ENCODE data around the gene ATG10. TPM values are rescaled to one million over a fixed set of nuclear protein-coding genes. Genes with fewer than 3 reads are reported as not detected.
"Not testable (repeated sequence)": the region's sequence is repeated elsewhere in the genome, so short reads cannot be mapped to it uniquely, and the experiment has no call there.

ATG10 gene
- total RNA-seq, 4 donors from 2014 or later = 8.4 to 10.6 TPM; not detected in 2

DNA sequence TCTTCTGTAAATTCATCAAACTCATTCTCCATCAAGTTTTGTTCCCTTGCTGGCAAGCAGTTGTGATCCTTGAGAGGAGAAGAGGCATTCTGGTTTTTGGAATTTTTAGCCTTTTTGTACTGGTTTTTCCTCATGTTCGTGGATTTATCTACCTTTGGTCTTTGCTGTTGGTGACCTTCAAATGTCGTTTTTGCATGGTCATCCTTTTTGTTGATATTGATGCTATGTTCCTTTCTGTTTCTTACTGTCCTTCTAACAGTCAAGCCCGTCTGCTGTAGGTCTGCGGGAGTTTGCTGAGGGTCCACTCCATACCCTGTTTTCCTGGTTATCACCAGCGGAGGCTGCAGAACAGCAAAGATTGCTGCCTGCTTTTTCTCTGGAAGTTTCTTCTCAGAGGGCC, 165.4 kb downstream of the ATG10 start:
- in situ Hi-C loops (cut with MboI; ENCODE audit: low pct_ligation_motif_present in 1 of 4, low pct_unique_long_range_greater_than_20kb in 1 of 4, low sequenced_read_pairs in 3 of 4) (no loop called here), intact Hi-C loops (cut with DNase I; ENCODE audit: low total_unique reads) (no loop called here)
- Histone ChIP-seq H3K27me3 (no peaks in the 10 kb centered on the region), H3K4me1 (no peaks in the 10 kb centered on the region), H3K9me3 (peaks cover 6 to 7% of the 10 kb centered on the region in 2 donors), H3K36me3 (no peaks in the 10 kb centered on the region), H3K27ac (no peak overlapping the region), H3K4me3 (no peak overlapping the region)
- TF ChIP-seq EP300 (IDR thresholded peaks at IDR 0.05; ENCODE audit: low read depth) = no peak
- no peak for TF ChIP-seq POLR2AphosphoS5 (IDR thresholded peaks at IDR 0.05)
- TF ChIP-seq, protein P1, sequence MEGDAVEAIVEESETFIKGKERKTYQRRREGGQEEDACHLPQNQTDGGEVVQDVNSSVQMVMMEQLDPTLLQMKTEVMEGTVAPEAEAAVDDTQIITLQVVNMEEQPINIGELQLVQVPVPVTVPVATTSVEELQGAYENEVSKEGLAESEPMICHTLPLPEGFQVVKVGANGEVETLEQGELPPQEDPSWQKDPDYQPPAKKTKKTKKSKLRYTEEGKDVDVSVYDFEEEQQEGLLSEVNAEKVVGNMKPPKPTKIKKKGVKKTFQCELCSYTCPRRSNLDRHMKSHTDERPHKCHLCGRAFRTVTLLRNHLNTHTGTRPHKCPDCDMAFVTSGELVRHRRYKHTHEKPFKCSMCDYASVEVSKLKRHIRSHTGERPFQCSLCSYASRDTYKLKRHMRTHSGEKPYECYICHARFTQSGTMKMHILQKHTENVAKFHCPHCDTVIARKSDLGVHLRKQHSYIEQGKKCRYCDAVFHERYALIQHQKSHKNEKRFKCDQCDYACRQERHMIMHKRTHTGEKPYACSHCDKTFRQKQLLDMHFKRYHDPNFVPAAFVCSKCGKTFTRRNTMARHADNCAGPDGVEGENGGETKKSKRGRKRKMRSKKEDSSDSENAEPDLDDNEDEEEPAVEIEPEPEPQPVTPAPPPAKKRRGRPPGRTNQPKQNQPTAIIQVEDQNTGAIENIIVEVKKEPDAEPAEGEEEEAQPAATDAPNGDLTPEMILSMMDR (IDR thresholded peaks at IDR 0.05) = no peak
- no peak for TF ChIP-seq POLR2A (IDR thresholded peaks at IDR 0.05)
- 93 to 94% methylated on average over 2 to 5 of the region's 5 CpGs for WGBS, 2 donors (ENCODE audit: low coverage in 1 of 2)
- DNase-seq = no peak

DNA sequence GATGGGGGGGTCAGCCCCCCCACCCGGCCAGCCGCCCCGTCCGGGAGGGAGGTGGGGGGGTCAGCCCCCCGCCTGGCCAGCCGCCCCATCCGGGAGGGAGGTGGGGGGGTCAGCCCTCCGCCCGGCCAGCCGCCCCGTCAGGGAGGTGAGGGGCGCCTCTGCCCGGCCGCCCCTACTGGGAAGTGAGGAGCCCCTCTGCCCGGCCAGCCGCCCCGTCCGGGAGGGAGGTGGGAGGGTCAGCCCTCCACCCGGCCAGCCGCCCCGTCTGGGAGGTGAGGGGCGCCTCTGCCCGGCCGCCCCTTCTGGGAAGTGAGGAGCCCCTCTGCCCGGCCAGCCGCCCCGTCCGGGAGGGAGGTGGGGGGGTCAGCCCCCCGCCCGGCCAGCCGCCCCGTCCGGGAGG, 168.0 kb downstream of the ATG10 start:
- DNase-seq; in situ Hi-C loops (cut with MboI; ENCODE audit: low pct_ligation_motif_present in 1 of 4, low pct_unique_long_range_greater_than_20kb in 1 of 4, low sequenced_read_pairs in 3 of 4); H3K27me3 ChIP-seq; H3K4me3 ChIP-seq; intact Hi-C loops (cut with DNase I; ENCODE audit: low total_unique reads); H3K27ac ChIP-seq; H3K36me3 ChIP-seq; H3K4me1 ChIP-seq; H3K9me3 ChIP-seq: not testable (repeated sequence)
- no CpG with 5 or more reads among the region's 33 CpGs for WGBS, 2 donors (ENCODE audit: low coverage in 1 of 2)

DNA sequence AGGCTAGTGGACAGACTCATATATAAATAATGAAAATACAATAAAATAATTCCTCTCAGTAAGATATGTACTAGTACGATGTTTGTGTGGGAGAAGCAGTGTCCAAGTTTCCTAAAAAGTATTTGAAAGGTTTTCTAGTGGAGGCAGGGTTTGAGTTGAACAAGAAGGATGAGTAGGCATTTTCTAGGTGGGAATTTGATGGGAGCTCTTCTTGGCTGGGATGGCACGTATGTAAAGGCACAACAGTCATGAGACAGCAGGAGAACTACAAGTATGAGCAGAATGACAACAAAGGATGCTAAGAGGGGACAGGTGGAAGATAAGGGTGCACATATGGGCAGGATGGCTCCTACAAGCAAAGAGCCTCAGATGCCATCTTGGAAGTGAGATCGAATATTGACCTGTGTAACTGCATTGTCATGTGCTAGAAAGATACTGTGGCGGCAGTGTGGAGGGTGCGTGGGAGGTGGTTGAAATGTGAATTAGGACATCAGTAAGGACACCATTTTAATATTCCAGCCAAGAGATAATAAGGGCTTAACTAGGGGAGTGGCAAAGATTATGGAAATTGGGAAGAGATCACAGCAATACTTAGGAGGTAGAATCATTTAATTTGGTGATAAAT, 170.5 kb downstream of the ATG10 start:
- peaks cover 0 to 3% of the 10 kb centered on the region in 2 donors for H3K9me3 ChIP-seq
- 91 to 98% methylated on average over 5 of the region's 5 CpGs for WGBS, 2 donors (ENCODE audit: low coverage in 1 of 2)
- intact Hi-C loops (cut with DNase I; ENCODE audit: low total_unique reads) = no loop called here

DNA sequence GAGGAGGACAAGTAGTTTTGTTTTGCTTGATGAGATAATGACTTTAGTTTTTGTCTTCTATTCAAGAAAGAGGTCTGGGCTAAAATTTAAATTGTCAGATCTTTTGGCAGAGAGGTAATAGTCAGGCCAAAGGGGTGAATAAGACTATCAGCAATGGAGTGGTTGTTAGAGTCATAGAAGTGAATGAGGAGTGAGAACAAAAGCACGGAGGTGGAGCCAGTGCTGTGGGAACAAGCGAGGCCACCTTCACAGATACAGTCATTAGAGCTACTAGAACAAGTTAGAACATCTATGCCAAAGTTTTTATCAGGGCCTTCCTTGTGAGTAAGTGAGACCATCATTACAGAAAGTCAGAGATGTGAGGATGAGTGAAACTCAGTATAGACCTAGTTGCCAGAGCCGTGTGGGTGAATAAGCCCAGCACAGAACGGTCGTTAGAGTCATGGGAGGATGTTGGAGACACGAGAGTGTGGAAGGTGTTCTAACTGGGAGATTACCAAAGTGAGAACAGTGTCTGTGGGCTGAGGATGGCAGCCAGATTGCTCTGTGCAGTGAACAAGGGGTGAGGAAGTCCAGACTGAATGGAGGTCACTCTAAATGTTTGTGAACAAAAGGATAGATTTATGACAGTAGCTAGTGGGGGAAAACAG, 171.2 kb downstream of the ATG10 start:
- TF ChIP-seq POLR2AphosphoS5 (IDR thresholded peaks at IDR 0.05) (no peak), POLR2A (IDR thresholded peaks at IDR 0.05) (no peak), EP300 (IDR thresholded peaks at IDR 0.05; ENCODE audit: low read depth) (no peak)
- TF ChIP-seq, protein P1 (IDR thresholded peaks at IDR 0.05) = no peak
- DNase-seq = no peak
- peaks cover 0 to 3% of the 10 kb centered on the region in 2 donors for H3K9me3 ChIP-seq
- in situ Hi-C loops (cut with MboI; ENCODE audit: low pct_ligation_motif_present in 1 of 4, low pct_unique_long_range_greater_than_20kb in 1 of 4, low sequenced_read_pairs in 3 of 4) = no loop called here
- H3K27ac ChIP-seq = no peak overlapping the region
- H3K4me3 ChIP-seq = no peak overlapping the region
- intact Hi-C loops (cut with DNase I; ENCODE audit: low total_unique reads) = no loop called here
- H3K4me1 ChIP-seq = no peaks in the 10 kb centered on the region
- 74 to 90% methylated on average over 4 to 6 of the region's 6 CpGs for WGBS, 2 donors (ENCODE audit: low coverage in 1 of 2)
- no peaks in the 10 kb centered on the region for H3K27me3 ChIP-seq
- H3K36me3 ChIP-seq = no peaks in the 10 kb centered on the region

More for the DNA sequence above, 170.5 kb downstream of the ATG10 start:
- Histone ChIP-seq H3K4me3 (no peak overlapping the region), H3K36me3 (no peaks in the 10 kb centered on the region), H3K27ac (no peak overlapping the region), H3K4me1 (no peaks in the 10 kb centered on the region), H3K27me3 (no peaks in the 10 kb centered on the region)
- DNase-seq = no peak
- TF ChIP-seq POLR2AphosphoS5 (IDR thresholded peaks at IDR 0.05) (no peak), POLR2A (IDR thresholded peaks at IDR 0.05) (no peak), EP300 (IDR thresholded peaks at IDR 0.05; ENCODE audit: low read depth) (no peak)
- TF ChIP-seq, protein P1 (IDR thresholded peaks at IDR 0.05) = no peak
- in situ Hi-C loops (cut with MboI; ENCODE audit: low pct_ligation_motif_present in 1 of 4, low pct_unique_long_range_greater_than_20kb in 1 of 4, low sequenced_read_pairs in 3 of 4) = no loop called here

Data from transverse colon (tissue), 4 donors.